Transverse colon (tissue), 3 donors: ENCODE data around the gene MACF1.

Source experiments
- POLR2A ChIP-seq: fragments of 450-650 bp; IDR thresholded peaks from one replicate; pipeline ENCODE4 v1.6.1; 2016; ENCODE audit warnings: antibody characterized with exemption, mild to moderate bottlenecking, moderate library complexity
- TF ChIP-seq, protein P1 (sequence below), 5 experiments: fragments of 200-600 bp in 3 of 5; fragments of 450-650 bp in 2 of 5; sonication (generic) in 3 of 5; IDR thresholded peaks; 1 replicate in 2 of 5; 2 replicates in 3 of 5; pipeline ENCODE4 v1.5.1; 2016 to 2017; ENCODE audit warnings: antibody characterized with exemption in 5 of 5, inconsistent platforms in 3 of 5, mild to moderate bottlenecking in 2 of 5, moderate library complexity in 1 of 5

GRCh38 chr1:39466413-39467107, 262.1 kb downstream of the MACF1 start:
- no peak for TF ChIP-seq POLR2A
- TF ChIP-seq, protein P1, sequence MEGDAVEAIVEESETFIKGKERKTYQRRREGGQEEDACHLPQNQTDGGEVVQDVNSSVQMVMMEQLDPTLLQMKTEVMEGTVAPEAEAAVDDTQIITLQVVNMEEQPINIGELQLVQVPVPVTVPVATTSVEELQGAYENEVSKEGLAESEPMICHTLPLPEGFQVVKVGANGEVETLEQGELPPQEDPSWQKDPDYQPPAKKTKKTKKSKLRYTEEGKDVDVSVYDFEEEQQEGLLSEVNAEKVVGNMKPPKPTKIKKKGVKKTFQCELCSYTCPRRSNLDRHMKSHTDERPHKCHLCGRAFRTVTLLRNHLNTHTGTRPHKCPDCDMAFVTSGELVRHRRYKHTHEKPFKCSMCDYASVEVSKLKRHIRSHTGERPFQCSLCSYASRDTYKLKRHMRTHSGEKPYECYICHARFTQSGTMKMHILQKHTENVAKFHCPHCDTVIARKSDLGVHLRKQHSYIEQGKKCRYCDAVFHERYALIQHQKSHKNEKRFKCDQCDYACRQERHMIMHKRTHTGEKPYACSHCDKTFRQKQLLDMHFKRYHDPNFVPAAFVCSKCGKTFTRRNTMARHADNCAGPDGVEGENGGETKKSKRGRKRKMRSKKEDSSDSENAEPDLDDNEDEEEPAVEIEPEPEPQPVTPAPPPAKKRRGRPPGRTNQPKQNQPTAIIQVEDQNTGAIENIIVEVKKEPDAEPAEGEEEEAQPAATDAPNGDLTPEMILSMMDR (IDR thresholded peaks at IDR 0.05): no peak
